ENCODE results near the gene DSTN. TPM values are rescaled to one million over a fixed set of nuclear protein-coding genes. Genes with fewer than 3 reads are reported as not detected.
A peak's percentile ranks its signal among the peaks of the same experiment; 100 is the strongest.

The DSTN gene
- total RNA-seq, 1 donor from 2014 or later, result 193 TPM

GRCh38 chr20:17651760-17652388 lies 82.0 kb downstream of the DSTN start:
- H3K9me3 Mint-ChIP-seq, result no peaks in the 10 kb centered on the region
- no peak overlapping the region for H3K27ac Mint-ChIP-seq
- no peak for DNase-seq (ENCODE audit: extremely low spot score, unreplicated experiment)

GRCh38 chr20:17652411-17652810 lies 82.5 kb downstream of the DSTN start:
- DNase-seq (ENCODE audit: extremely low spot score, unreplicated experiment), result no peak
- Mint-ChIP-seq H3K27ac (no peak overlapping the region), H3K36me3 (peaks cover 9% of the 10 kb centered on the region), H3K9me3 (no peaks in the 10 kb centered on the region), H3K4me1 (ENCODE audit: unreplicated experiment) (peaks cover 23% of the 10 kb centered on the region), H3K4me3 (no peak overlapping the region), H3K27me3 (no peaks in the 10 kb centered on the region)
- no peak for TF ChIP-seq CTCF (conservative IDR thresholded peaks at IDR 0.05)

More at GRCh38 chr20:17651760-17652388, 82.0 kb downstream of the DSTN start:
- Mint-ChIP-seq H3K27me3 (no peaks in the 10 kb centered on the region), H3K4me3 (no peak overlapping the region), H3K36me3 (peaks cover 6% of the 10 kb centered on the region), H3K4me1 (ENCODE audit: unreplicated experiment) (peaks cover 25% of the 10 kb centered on the region)
- TF ChIP-seq CTCF (conservative IDR thresholded peaks at IDR 0.05), result no peak

GRCh38 chr20:17653835-17654648 lies 84.2 kb downstream of the DSTN start:
- no peak for DNase-seq (ENCODE audit: extremely low spot score, unreplicated experiment)
- Mint-ChIP-seq H3K36me3 (peaks cover 22% of the 10 kb centered on the region), H3K27ac (no peak overlapping the region), H3K4me3 (no peak overlapping the region), H3K27me3 (no peaks in the 10 kb centered on the region), H3K9me3 (no peaks in the 10 kb centered on the region), H3K4me1 (ENCODE audit: unreplicated experiment) (peaks cover 14% of the 10 kb centered on the region)
- TF ChIP-seq CTCF (conservative IDR thresholded peaks at IDR 0.05), result no peak

- TF ChIP-seq CTCF (conservative IDR thresholded peaks at IDR 0.05), result peak; percentile 80
- Mint-ChIP-seq H3K36me3 (peaks cover 23% of the 10 kb centered on the region), H3K4me1 (ENCODE audit: unreplicated experiment) (peaks cover 10% of the 10 kb centered on the region), H3K27me3 (no peaks in the 10 kb centered on the region), H3K27ac (peak overlapping the region; percentile 60), H3K9me3 (no peaks in the 10 kb centered on the region), H3K4me3 (no peak overlapping the region)
- DNase-seq (ENCODE audit: extremely low spot score, unreplicated experiment), result no peak
Observed at GRCh38 chr20:17654649-17655285, 84.9 kb downstream of the DSTN start.

- H3K4me3 Mint-ChIP-seq, result no peak overlapping the region
- no peaks in the 10 kb centered on the region for H3K27me3 Mint-ChIP-seq
- TF ChIP-seq CTCF (conservative IDR thresholded peaks at IDR 0.05), result peak; percentile 31
- H3K36me3 Mint-ChIP-seq, result peaks cover 28% of the 10 kb centered on the region
- peaks cover 13% of the 10 kb centered on the region for H3K4me1 Mint-ChIP-seq (ENCODE audit: unreplicated experiment)
- H3K9me3 Mint-ChIP-seq, result peaks cover 2% of the 10 kb centered on the region
- peak overlapping the region; percentile 60 for H3K27ac Mint-ChIP-seq
- no peak for DNase-seq (ENCODE audit: extremely low spot score, unreplicated experiment)
Observed at GRCh38 chr20:17655286-17655651, 85.4 kb downstream of the DSTN start.

Data from type B pancreatic cell (in vitro differentiated cells).